CD4-positive, alpha-beta T cell treated with Interleukin-6 at 100 ng/mL for 8 hours (primary cell): ENCODE data around the gene LRP11.

Experiments
- DNase-seq: peaks from one replicate; pipeline ENCODE4 v3.0.0-alpha.2; 2020; ENCODE audit warnings: mixed read lengths, low spot score

Gene LRP11

GRCh38 chr6:149781715-149782114 is 82.4 kb downstream of the LRP11 start:
- DNase-seq, result no peak

GRCh38 chr6:149779644-149779963 is 84.6 kb downstream of the LRP11 start:
- DNase-seq, result no peak

- no peak for DNase-seq
Observed at GRCh38 chr6:149777624-149778023, 86.5 kb downstream of the LRP11 start.

DNA sequence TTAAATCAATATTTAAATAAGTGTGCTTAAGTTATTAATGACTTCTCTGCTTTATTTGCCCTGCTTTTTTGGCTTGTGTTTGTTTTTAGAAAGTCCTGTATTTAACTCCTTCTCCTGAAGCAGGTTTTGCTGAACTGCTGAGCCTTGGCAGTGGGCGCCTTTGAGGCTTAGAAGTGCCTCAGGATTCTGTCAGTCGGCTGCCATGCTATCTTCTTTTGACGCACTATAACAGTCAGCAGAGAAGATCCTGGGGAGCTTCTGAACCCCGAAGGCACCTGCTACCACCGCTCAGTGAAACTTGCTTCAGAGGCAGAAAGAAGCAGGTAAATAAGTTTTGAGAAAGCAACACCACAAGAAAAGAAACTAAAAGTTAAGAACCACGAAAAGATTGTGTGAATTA is 92.2 kb downstream of the LRP11 start:
- DNase-seq, result no peak

DNA sequence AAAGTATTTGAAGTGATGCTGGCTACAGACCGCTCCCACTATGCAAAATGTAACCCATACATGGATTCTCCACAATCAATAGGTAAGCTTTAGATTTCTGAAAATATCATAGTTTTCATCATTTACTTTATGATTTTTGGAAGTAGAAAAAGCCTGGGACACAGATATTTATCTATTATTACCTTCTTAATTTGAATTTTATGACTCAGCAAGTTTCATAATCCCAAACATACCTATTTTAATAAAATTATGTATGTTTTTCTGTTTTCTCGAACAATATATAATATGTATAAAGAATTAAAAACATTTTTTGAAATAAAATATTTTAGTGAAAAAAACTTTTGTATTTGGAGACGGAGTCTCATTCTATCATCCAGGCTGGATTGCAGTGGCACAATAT is 93.0 kb downstream of the LRP11 start:
- DNase-seq, result no peak

DNA sequence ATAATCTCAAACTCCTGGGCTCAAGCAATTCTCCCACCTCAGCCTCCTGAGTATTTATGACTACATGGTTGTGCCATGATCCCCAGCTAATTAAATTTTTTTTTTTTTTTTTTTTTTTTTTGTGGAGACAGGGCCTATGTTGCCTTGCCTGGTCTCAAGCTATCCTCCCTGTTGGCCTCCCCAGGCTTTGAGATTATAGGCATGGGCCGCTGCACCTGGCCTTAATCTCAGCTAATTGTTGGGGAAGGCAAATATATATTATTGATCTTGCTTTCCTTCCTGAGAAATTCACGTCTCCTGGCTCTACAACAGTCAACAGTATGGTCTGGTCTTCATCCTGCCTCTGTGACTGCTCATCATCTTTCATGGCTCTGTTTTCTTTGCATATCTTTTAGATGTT is 94.5 kb downstream of the LRP11 start:
- DNase-seq, result no peak
